Skin of body (tissue), 2 donors: Measurements from ENCODE around the gene EIF3K. TPM values are rescaled to one million over a fixed set of nuclear protein-coding genes. Genes with fewer than 3 reads are reported as not detected.
"Not testable (repeated sequence)": the region's sequence is repeated elsewhere in the genome, so short reads cannot be mapped to it uniquely, and the experiment has no call there.

Source experiments
- DNase-seq: peaks from one replicate; lab custom pipeline; 2025; lab: John Stamatoyannopoulos, UW
- total RNA-seq: library from RNA; depleted of rRNA; stranded (reverse); fragments of >200 nt; gene quantifications from one replicate; pipeline ENCODE4 v1.2.3, GENCODE V29; 2014

Gene EIF3K
- total RNA-seq = 193 TPM

GRCh38 chr19:38618590-38619360 lies at the start of gene EIF3K:
TSS of gene EIF3K (plus strand) at chr19:38619188. CDS start at chr19:38619269, 81 bp downstream.
- DNase-seq = peak; percentile 99

- DNase-seq = no peak
Observed at GRCh38 chr19:38569368-38569983, 49.5 kb upstream of the EIF3K start.

- no peak for DNase-seq
Observed at GRCh38 chr19:38571682-38572081, 47.3 kb upstream of the EIF3K start.

- no peak for DNase-seq
Observed at GRCh38 chr19:38577826-38578225, 41.2 kb upstream of the EIF3K start.

GRCh38 chr19:38579304-38579703 lies 39.7 kb upstream of the EIF3K start:
- not testable (repeated sequence) for DNase-seq

- no peak for DNase-seq
Observed at GRCh38 chr19:38580080-38580479, 38.9 kb upstream of the EIF3K start.

- DNase-seq = no peak
Observed at GRCh38 chr19:38583219-38583984, 35.6 kb upstream of the EIF3K start.

GRCh38 chr19:38583985-38584305 lies 35.0 kb upstream of the EIF3K start:
- no peak for DNase-seq

- no peak for DNase-seq
Observed at GRCh38 chr19:38587562-38587961, 31.4 kb upstream of the EIF3K start.

GRCh38 chr19:38588041-38588440 lies 30.9 kb upstream of the EIF3K start:
- no peak for DNase-seq

GRCh38 chr19:38592940-38593339 lies 26.0 kb upstream of the EIF3K start:
- no peak for DNase-seq

- no peak for DNase-seq
Observed at GRCh38 chr19:38596057-38596981, 22.7 kb upstream of the EIF3K start.

GRCh38 chr19:38597075-38597474 lies 21.9 kb upstream of the EIF3K start:
- no peak for DNase-seq

- DNase-seq = no peak
Observed at GRCh38 chr19:38599722-38600121, 19.3 kb upstream of the EIF3K start.

- DNase-seq = not testable (repeated sequence)
Observed at GRCh38 chr19:38602856-38603255, 16.1 kb upstream of the EIF3K start.

- DNase-seq = no peak
Observed at GRCh38 chr19:38606131-38606530, 12.9 kb upstream of the EIF3K start.

- no peak for DNase-seq
Observed at GRCh38 chr19:38614289-38614688, 4.7 kb upstream of the EIF3K start.

- DNase-seq = no peak
Observed at GRCh38 chr19:38615007-38615581, 3.9 kb upstream of the EIF3K start.

- DNase-seq = no peak
Observed at GRCh38 chr19:38616265-38616664, 2.7 kb upstream of the EIF3K start.

GRCh38 chr19:38617283-38617763 lies 1.7 kb upstream of the EIF3K start:
- DNase-seq = no peak
